ENCODE results near the gene DGCR8. TPM values are rescaled to one million over a fixed set of nuclear protein-coding genes. Genes with fewer than 3 reads are reported as not detected.

DGCR8 gene
- total and polyA plus RNA-seq, 7 donors = 6.7 to 32.7 (median 15.3) TPM

DNA sequence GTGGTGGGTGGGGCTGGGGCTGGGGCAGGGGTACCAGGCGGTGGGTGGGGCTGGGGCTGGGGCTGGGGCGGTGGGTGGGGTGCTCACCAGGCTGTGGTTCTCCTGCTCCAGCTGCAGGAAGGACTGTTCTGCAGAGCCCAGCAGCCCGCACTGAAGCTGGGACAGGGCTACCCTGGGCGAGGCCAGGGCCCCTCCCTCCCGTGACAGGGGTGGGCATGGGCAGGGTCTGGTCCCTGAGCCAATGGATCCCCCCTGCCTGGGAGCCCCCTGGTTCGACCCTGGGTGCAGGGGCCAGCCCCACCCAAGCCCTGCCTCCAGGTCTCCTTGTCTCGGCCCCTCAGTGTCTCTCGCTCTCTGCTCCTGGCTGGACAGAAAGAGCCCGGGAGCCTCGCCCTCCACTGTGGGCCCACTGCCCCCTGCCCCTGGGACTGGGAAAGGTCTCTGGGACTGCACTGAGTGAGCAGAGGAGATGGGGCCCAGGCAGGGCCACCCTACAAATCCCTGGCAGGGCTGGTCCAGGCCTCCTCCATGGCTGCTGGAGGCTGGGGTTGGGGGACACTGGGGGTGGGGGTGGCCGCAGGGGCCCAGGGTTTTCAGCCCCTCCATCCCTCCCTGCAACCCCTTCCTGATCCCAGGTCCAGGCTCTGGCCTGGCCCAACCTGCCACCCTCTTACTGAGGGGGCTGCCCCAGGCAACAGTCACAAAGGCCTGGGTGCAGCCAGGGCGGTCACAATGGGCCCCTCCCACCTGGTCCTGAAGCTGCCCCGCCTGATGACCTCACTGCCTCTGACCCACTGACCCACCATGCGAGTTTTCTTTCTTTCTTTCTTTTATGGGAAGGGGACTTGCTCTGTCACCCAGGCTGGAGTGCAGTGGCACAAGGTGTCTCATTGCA is 70.6 kb downstream of the DGCR8 start, which contains the start of gene CCDC188:
CCDC188 (minus strand) TSS at position 675 of the 895 bp plus-strand sequence; CDS start at position 606, 69 bp downstream.
- intact Hi-C loops (cut with DNase I) = no loop called here
- H3K4me3 ChIP-seq = no peak within 1 kb of the TSS
- H3K27me3 ChIP-seq = peaks cover 0 to 16% (median 14%) of the 10 kb centered on the region in 3 donors
- H3K4me1 ChIP-seq = no peaks in the 10 kb centered on the region
- 44 to 62% methylated on average over 14 of the region's 14 CpGs for WGBS, 2 donors
- DNase-seq = no peak
- no peak within 1 kb of the TSS for H3K27ac ChIP-seq
- TF ChIP-seq CTCF (IDR thresholded peaks at IDR 0.05) (no peak), POLR2AphosphoS5 (IDR thresholded peaks at IDR 0.05) (no peak), POLR2A (IDR thresholded peaks at IDR 0.05) (no peak), EP300 (IDR thresholded peaks at IDR 0.05) (no peak)
- H3K9me3 ChIP-seq = no peaks in the 10 kb centered on the region
- H3K36me3 ChIP-seq = peaks cover 0 to 2% (median 0%) of the 10 kb centered on the region in 4 donors

DNA sequence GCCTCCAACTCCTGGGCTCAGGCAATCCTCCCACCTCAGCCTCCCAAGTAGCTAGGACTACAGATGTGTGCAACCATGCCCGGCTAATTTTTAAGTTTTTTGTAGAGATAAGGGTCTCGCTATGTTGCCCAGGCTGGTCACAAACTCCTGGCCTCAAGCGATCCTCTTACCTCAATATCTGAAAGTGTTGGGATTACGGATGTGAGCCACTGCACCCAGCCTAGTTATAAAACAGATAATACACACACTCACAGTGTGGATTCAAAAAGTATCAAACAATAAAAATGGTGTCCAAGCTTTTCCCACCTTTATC is 71.2 kb downstream of the DGCR8 start:
- Histone ChIP-seq H3K36me3 (no peaks in the 10 kb centered on the region), H3K9me3 (no peaks in the 10 kb centered on the region), H3K27me3 (peaks cover 0 to 22% (median 14%) of the 10 kb centered on the region in 3 donors), H3K4me1 (no peaks in the 10 kb centered on the region), H3K4me3 (no peak overlapping the region), H3K27ac (no peak overlapping the region)
- TF ChIP-seq POLR2A (IDR thresholded peaks at IDR 0.05) (no peak), CTCF (IDR thresholded peaks at IDR 0.05) (no peak), POLR2AphosphoS5 (IDR thresholded peaks at IDR 0.05) (no peak), EP300 (IDR thresholded peaks at IDR 0.05) (no peak)
- intact Hi-C loops (cut with DNase I) = no loop called here
- WGBS, 2 donors = 82 to 94% methylated on average over 4 of the region's 4 CpGs
- DNase-seq = no peak

DNA sequence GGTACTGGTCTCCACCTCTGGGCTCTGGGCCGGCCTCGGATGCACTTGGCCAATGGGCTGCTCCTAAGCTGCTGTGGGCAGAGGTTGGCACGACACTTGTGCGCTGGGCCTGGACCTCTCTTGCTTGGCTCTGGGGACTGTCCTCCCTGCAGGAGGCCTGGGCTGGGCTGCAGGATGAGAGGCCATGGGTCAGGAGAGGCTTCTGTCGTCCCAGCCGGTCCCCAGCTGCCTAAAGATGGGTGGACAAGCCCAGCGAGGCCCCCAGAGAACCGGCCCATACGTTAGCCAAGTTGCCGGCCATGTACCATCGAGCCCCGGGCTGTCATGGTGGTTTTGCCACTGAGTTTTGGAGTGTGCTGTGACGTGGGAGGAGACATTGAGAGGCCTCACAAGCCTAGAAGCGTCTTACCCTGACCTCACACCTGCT is 72.4 kb downstream of the DGCR8 start:
- peaks cover 0 to 3% (median 0%) of the 10 kb centered on the region in 4 donors for H3K4me1 ChIP-seq
- intact Hi-C loops (cut with DNase I) = no loop called here
- no peak for TF ChIP-seq CTCF (IDR thresholded peaks at IDR 0.05)
- TF ChIP-seq EP300 (IDR thresholded peaks at IDR 0.05) = no peak
- no peak for TF ChIP-seq POLR2A (IDR thresholded peaks at IDR 0.05)
- no peak for TF ChIP-seq POLR2AphosphoS5 (IDR thresholded peaks at IDR 0.05)
- H3K27me3 ChIP-seq = peaks cover 0 to 28% (median 14%) of the 10 kb centered on the region in 3 donors
- no peaks in the 10 kb centered on the region for H3K36me3 ChIP-seq
- 76 to 89% methylated on average over 14 of the region's 14 CpGs for WGBS, 2 donors
- no peak overlapping the region for H3K4me3 ChIP-seq
- H3K9me3 ChIP-seq = no peaks in the 10 kb centered on the region
- no peak overlapping the region for H3K27ac ChIP-seq
- DNase-seq = no peak

GRCh38 chr22:20153945-20154344 is 73.9 kb downstream of the DGCR8 start:
- Histone ChIP-seq H3K36me3 (no peaks in the 10 kb centered on the region), H3K9me3 (no peaks in the 10 kb centered on the region), H3K4me3 (no peak overlapping the region), H3K27ac (no peak overlapping the region), H3K4me1 (peaks cover 0 to 3% (median 0%) of the 10 kb centered on the region in 4 donors), H3K27me3 (peaks cover 0 to 28% (median 14%) of the 10 kb centered on the region in 3 donors)
- TF ChIP-seq EP300 (IDR thresholded peaks at IDR 0.05) (no peak), POLR2AphosphoS5 (IDR thresholded peaks at IDR 0.05) (no peak), CTCF (IDR thresholded peaks at IDR 0.05) (no peak), POLR2A (IDR thresholded peaks at IDR 0.05) (no peak)
- 61 to 76% methylated on average over 16 of the region's 16 CpGs for WGBS, 2 donors
- DNase-seq = no peak
- intact Hi-C loops (cut with DNase I) = no loop called here
